ENCODE measurements around the gene KIAA0040. TPM values are rescaled to one million over a fixed set of nuclear protein-coding genes. Genes with fewer than 3 reads are reported as not detected.

The KIAA0040 gene
- polyA plus RNA-seq, 4 donors, result 13.0 to 17.8 (median 14.9) TPM

- no peak for DNase-seq (ENCODE audit: low read depth in 4 of 4, low spot score in 2 of 4)
These were observed 46.6 kb downstream of the KIAA0040 start for GRCh38 chr1:175145899-175146528.

- DNase-seq (ENCODE audit: low read depth in 4 of 4, low spot score in 2 of 4), result no peak
These were observed 54.0 kb downstream of the KIAA0040 start for GRCh38 chr1:175138579-175138978.

GRCh38 chr1:175137369-175137768, 55.2 kb downstream of the KIAA0040 start:
- no peak for DNase-seq (ENCODE audit: low read depth in 4 of 4, low spot score in 2 of 4)

GRCh38 chr1:175136246-175136645, 56.3 kb downstream of the KIAA0040 start:
- no peak for DNase-seq (ENCODE audit: low read depth in 4 of 4, low spot score in 2 of 4)

GRCh38 chr1:175134500-175134899, 58.1 kb downstream of the KIAA0040 start:
- no peak for DNase-seq (ENCODE audit: low read depth in 4 of 4, low spot score in 2 of 4)

GRCh38 chr1:175133673-175134435, 58.7 kb downstream of the KIAA0040 start:
- DNase-seq (ENCODE audit: low read depth in 4 of 4, low spot score in 2 of 4), result no peak

- DNase-seq (ENCODE audit: low read depth in 4 of 4, low spot score in 2 of 4), result no peak
These were observed 60.1 kb downstream of the KIAA0040 start for GRCh38 chr1:175132436-175132835.

GRCh38 chr1:175131095-175131494, 61.5 kb downstream of the KIAA0040 start:
- DNase-seq (ENCODE audit: low read depth in 4 of 4, low spot score in 2 of 4), result no peak

- no peak for DNase-seq (ENCODE audit: low read depth in 4 of 4, low spot score in 2 of 4)
These were observed 61.9 kb downstream of the KIAA0040 start for GRCh38 chr1:175130649-175131045.

GRCh38 chr1:175129997-175130648, 62.5 kb downstream of the KIAA0040 start:
- no peak for DNase-seq (ENCODE audit: low read depth in 4 of 4, low spot score in 2 of 4)

- DNase-seq (ENCODE audit: low read depth in 4 of 4, low spot score in 2 of 4), result no peak
These were observed 63.0 kb downstream of the KIAA0040 start for GRCh38 chr1:175129644-175129996.

- DNase-seq (ENCODE audit: low read depth in 4 of 4, low spot score in 2 of 4), result no peak
These were observed 63.4 kb downstream of the KIAA0040 start for GRCh38 chr1:175129182-175129581.

GRCh38 chr1:175128523-175128922, 64.1 kb downstream of the KIAA0040 start:
- DNase-seq (ENCODE audit: low read depth in 4 of 4, low spot score in 2 of 4), result no peak

- no peak for DNase-seq (ENCODE audit: low read depth in 4 of 4, low spot score in 2 of 4)
These were observed 65.0 kb downstream of the KIAA0040 start for GRCh38 chr1:175127565-175127964.

- DNase-seq (ENCODE audit: low read depth in 4 of 4, low spot score in 2 of 4), result no peak
These were observed 66.2 kb downstream of the KIAA0040 start for GRCh38 chr1:175126347-175126746.

GRCh38 chr1:175124861-175125260, 67.7 kb downstream of the KIAA0040 start:
- DNase-seq (ENCODE audit: low read depth in 4 of 4, low spot score in 2 of 4), result no peak

GRCh38 chr1:175120511-175120910, 72.1 kb downstream of the KIAA0040 start:
- no peak for DNase-seq (ENCODE audit: low read depth in 4 of 4, low spot score in 2 of 4)

GRCh38 chr1:175118375-175119367, 73.9 kb downstream of the KIAA0040 start:
- DNase-seq (ENCODE audit: low read depth in 4 of 4, low spot score in 2 of 4), result no peak

- DNase-seq (ENCODE audit: low read depth in 4 of 4, low spot score in 2 of 4), result no peak
These were observed 75.7 kb downstream of the KIAA0040 start for GRCh38 chr1:175116903-175117302.

GRCh38 chr1:175116210-175116798, 76.3 kb downstream of the KIAA0040 start:
- no peak for DNase-seq (ENCODE audit: low read depth in 4 of 4, low spot score in 2 of 4)
